NCI-H748 (cell line): ENCODE results near the gene TECPR2.

Experiments
- DNase-seq: peaks from one replicate; lab custom pipeline; 2025; ENCODE audit not compliant: unreplicated experiment; lab: John Stamatoyannopoulos, UW

Gene TECPR2

DNA sequence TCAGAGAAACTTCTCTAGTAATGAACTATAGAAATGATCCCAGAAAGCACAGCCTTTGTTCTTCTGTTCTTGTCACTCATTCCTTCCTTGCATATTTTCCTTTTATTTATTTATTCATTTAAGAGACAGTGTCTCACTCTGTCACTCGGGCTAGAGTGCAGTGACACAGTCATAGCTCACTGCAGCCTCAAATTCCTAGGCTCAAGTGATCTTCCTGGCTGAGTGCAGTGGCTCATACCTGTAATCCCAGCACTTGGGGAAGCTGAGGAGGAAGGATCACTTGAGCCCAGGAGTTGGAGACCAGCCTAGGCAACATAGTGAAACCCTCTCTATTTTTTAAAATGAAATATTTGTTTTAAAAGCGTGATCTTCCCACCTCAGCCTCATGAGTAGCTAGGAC is 11.5 kb downstream of the TECPR2 start:
- DNase-seq = no peak

- DNase-seq = no peak
These were observed 12.4 kb downstream of the TECPR2 start for GRCh38 chr14:102375119-102375518.

DNA sequence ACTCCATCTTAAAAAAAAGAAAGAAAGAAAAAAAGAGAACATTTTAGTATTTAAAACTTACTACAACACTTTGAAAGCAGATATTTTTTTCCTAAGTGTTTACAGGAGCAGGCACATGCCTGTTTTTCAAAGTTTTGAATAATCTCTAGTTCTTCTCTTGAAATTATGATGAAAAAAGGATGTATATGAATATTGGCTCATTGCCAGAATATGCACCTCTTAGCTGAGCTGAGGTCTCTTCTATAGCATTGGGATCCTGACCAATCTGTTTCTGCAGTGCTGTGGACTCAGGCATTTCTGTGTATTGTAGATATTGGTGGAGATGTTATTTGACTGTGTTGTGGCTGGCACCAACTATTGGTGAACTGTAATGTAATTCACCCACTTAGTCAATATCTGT is 15.0 kb downstream of the TECPR2 start:
- DNase-seq = no peak

DNA sequence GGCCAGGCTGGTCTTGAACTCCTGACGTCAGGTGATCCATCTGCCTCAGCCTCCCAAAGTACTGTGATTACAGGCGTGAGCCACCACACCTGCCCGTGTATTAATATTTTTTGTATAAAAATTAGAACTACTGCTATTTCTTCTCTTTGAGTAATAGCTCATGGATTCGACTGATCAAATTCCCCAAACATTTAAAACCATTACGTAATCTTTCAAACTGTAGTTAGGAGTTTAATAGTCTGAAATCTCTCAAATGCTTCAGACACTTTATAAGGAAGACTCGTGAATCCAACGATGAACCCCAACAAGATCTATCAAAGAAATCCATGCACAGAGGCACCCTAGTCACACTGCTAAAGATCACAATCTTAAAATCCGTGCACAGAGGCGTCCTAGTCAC is 16.1 kb downstream of the TECPR2 start:
- DNase-seq = no peak

- no peak for DNase-seq
These were observed 24.3 kb downstream of the TECPR2 start for GRCh38 chr14:102387086-102387485.

- DNase-seq = no peak
These were observed 26.5 kb downstream of the TECPR2 start for GRCh38 chr14:102389246-102389645.

DNA sequence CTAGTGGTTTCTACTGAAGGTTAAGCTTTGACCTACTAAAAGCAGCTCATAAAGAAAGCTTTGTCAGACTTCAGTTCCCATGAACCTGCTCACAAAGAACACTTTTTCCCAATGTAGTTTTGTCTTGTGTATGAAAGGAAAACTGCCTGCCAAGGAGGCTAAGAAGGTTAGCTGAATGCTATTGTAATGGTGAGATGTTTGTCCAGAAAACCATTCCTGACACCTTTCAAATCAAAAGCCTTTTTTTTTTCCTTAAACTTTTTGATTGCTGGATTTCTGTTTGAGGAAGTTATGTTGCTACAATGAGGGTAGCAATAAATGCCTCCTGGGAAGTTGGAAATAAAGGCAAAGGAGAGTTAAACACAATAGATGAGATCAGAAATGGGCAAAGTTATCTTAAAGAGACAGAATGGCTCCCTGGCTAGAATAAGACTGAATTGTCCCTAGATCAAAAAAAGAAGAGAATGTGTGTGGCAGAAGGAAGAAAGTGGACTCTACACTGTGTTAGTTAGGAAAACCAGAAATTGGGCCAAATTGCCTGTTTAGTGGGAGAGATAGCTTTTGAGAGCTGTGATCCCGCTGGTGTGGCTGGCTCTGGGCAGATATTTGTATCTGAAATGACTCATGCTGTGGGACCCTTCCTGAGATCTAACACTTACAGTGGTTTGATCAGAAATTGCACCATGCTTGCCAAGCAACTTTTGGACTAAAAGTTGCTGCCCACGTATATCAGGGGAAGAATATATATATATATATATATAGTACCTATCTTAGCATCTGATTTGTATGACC is 27.5 kb downstream of the TECPR2 start:
- no peak for DNase-seq

- no peak for DNase-seq
These were observed 29.8 kb downstream of the TECPR2 start for GRCh38 chr14:102392506-102392905.

- DNase-seq = no peak
These were observed 32.1 kb downstream of the TECPR2 start for GRCh38 chr14:102394717-102395375.

DNA sequence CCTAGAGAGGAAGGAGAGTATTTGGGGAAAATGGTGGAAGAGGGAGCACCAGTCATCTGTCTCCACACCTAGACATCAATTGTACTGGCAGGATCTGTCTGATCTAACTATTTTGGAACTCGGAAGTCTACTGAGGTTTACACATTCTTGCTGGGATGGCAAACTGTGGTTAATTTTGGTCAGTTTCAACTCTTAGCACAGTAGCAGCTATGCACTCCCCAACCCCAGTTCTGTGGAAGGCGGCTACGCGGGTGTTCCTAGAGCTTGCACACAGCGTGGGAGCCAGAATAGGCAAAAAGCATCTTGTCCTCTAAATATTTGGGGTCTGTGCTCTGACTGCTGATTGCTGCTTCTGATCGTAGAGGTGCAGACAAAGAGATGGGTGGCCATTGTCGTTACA is 33.8 kb downstream of the TECPR2 start:
- no peak for DNase-seq

DNA sequence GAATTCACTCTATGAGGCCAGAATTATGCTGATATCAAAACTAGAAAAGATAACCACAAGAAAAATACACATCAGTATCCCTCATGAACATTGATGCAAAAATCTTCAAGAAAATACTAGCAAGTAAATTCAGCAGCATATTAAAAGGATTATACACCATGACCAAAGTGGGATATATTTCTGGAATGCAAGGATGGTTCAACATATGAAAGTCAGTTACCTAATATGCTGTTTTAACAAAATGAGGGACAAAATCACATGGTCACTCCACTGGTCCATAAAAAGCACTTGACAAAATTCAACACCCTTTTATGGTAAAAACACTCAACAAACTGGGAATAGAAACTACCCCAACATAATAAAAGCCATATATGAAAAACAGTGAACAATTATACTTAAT is 40.3 kb downstream of the TECPR2 start:
- DNase-seq = no peak

GRCh38 chr14:102407258-102407657 is 44.5 kb downstream of the TECPR2 start:
- DNase-seq = no peak

DNA sequence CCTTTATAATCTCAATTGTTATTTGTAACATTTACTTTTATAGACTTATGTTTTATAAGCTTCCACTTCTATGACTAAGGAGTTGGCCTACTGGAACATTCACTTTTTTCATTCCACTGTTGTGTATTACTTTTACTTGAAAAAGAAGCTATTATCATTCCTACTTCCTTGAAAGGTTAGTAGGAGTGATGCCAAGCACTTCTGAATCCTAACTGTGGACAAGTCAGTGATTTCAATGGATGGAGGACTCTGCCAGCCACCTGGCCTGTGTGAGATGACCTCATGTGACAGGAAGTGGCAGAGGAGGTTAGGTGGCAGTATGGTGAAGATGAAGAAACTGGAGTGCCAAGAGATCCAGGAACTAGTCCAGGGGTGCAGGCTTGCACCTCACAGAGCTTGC is 46.0 kb downstream of the TECPR2 start:
- no peak for DNase-seq

DNA sequence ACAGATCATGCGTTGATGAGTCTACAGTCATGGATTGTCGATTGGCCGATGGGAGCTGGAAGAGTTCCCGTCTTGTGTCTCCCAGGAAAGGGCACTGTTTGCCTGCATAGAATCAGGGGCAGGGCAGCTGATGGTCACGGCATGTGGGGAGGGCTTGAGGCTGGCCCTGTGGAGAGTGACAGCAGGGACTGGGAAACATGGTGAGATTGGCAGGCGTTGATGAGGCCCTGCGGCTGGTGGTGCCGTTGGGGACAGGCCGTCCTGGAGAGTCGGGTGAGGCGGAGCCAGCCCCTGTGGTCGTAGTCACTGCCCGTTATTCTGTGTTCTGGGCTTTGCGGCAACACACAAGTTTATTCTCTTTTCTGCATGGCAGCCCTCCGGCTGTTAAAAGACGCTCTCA is 52.9 kb downstream of the TECPR2 start:
- DNase-seq = no peak

GRCh38 chr14:102417001-102417431 is 54.3 kb downstream of the TECPR2 start:
- no peak for DNase-seq

GRCh38 chr14:102417646-102418045 is 54.9 kb downstream of the TECPR2 start:
- DNase-seq = no peak

DNA sequence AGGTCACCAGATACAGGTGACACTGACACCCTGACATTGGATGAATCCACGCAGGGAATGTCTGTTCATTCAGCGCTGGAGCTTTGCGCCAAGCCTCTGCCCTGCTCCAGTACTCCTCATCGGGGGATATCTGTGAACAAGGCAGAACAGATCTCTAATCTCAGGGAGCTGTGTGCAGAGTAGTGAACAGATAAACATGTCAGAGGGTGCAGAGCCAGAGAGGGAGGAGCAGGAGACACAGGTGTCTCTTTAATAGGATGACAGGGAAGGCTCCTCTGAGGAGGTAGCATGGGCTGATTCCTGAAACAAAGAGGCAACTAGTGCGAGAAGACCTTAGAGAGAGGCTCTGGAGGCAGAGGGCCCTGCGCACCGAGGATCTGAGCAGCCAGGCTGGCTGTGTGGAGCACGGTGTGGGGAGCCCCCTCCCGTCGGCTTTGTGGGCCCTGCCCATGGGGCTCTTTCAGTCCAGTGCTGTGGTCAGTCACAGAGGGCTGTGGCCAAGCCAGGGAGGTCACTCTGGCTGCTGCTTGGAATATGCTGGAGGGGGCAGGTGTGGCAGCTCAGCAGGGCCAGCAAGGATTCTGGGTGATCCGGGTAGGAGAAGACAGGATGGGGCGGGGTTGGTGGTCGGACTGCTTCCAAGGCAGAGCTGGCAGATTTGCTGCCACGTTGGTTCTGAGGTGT is 55.6 kb downstream of the TECPR2 start:
- DNase-seq = no peak

GRCh38 chr14:102418853-102419240 is 56.1 kb downstream of the TECPR2 start:
- DNase-seq = no peak

GRCh38 chr14:102419276-102419675 is 56.5 kb downstream of the TECPR2 start:
- DNase-seq = no peak

- DNase-seq = no peak
These were observed 57.0 kb downstream of the TECPR2 start for GRCh38 chr14:102419716-102420115.

- DNase-seq = no peak
These were observed 58.8 kb downstream of the TECPR2 start for GRCh38 chr14:102421411-102422057.

- DNase-seq = no peak
These were observed 61.8 kb downstream of the TECPR2 start for GRCh38 chr14:102424520-102424919.
